ENCODE results near the gene ST7. TPM values are rescaled to one million over a fixed set of nuclear protein-coding genes. Genes with fewer than 3 reads are reported as not detected.

The ST7 gene
- polyA plus RNA-seq, 1 donor from 2014 or later = 76.8 TPM

- Histone ChIP-seq H3K27me3 (ENCODE audit: insufficient read depth, low read depth, low read length) (no peaks in the 10 kb centered on the region), H3K9me3 (ENCODE audit: low read length) (no peaks in the 10 kb centered on the region), H2AFZ (ENCODE audit: low read depth, low read length) (no peak overlapping the region), H3K27ac (ENCODE audit: low read length) (no peak overlapping the region), H3K4me2 (ENCODE audit: low read length) (no peak overlapping the region), H3K4me3 (ENCODE audit: low read length) (no peak overlapping the region), H3K79me2 (replicated peaks; ENCODE audit: insufficient read depth, low read length) (no peaks in the 10 kb centered on the region), H3K36me3 (ENCODE audit: insufficient read depth, low read length) (no peaks in the 10 kb centered on the region), H3K9ac (ENCODE audit: low read length) (no peak overlapping the region), H4K20me1 (ENCODE audit: insufficient read depth) (no peaks in the 10 kb centered on the region), H3F3A (ENCODE audit: insufficient read depth, low read length, poor library complexity, severe bottlenecking) (no peaks in the 10 kb centered on the region), H3K9me2 (ENCODE audit: insufficient read depth, low read length) (no peaks in the 10 kb centered on the region)
- no peak for TF ChIP-seq REST (IDR thresholded peaks at IDR 0.05; ENCODE audit: borderline replicate concordance)
- TF ChIP-seq EP300 (conservative IDR thresholded peaks at IDR 0.05; ENCODE audit: poor library complexity, severe bottlenecking) = no peak
- TF ChIP-seq CTCF (IDR thresholded peaks at IDR 0.05; ENCODE audit: poor library complexity, severe bottlenecking) = no peak
- no peak for TF ChIP-seq POLR2AphosphoS5 (IDR thresholded peaks at IDR 0.05)
- TF ChIP-seq TAF1 (IDR thresholded peaks at IDR 0.05; ENCODE audit: low read depth) = no peak
- TF ChIP-seq SMC3 (conservative IDR thresholded peaks at IDR 0.05; ENCODE audit: poor library complexity) = no peak
- no peak for TF ChIP-seq MXI1 (conservative IDR thresholded peaks at IDR 0.05; ENCODE audit: poor library complexity, severe bottlenecking)
- TF ChIP-seq EZH2 (IDR thresholded peaks at IDR 0.05; ENCODE audit: borderline replicate concordance, insufficient read depth, low read length, poor library complexity, severe bottlenecking) = no peak
- no peak for TF ChIP-seq RAD21 (conservative IDR thresholded peaks at IDR 0.05)
Observed at GRCh38 chr7:117251687-117252086, 298.4 kb downstream of the ST7 start.

- no peaks in the 10 kb centered on the region for H4K20me1 ChIP-seq (ENCODE audit: insufficient read depth)
- no peak overlapping the region for H3K27ac ChIP-seq (ENCODE audit: low read length)
- no peak for TF ChIP-seq REST (IDR thresholded peaks at IDR 0.05; ENCODE audit: borderline replicate concordance)
- TF ChIP-seq POLR2AphosphoS5 (IDR thresholded peaks at IDR 0.05) = no peak
- TF ChIP-seq EP300 (conservative IDR thresholded peaks at IDR 0.05; ENCODE audit: poor library complexity, severe bottlenecking) = no peak
- TF ChIP-seq EZH2 (IDR thresholded peaks at IDR 0.05; ENCODE audit: borderline replicate concordance, insufficient read depth, low read length, poor library complexity, severe bottlenecking) = no peak
- TF ChIP-seq TAF1 (IDR thresholded peaks at IDR 0.05; ENCODE audit: low read depth) = no peak
- TF ChIP-seq MXI1 (conservative IDR thresholded peaks at IDR 0.05; ENCODE audit: poor library complexity, severe bottlenecking) = no peak
- TF ChIP-seq SMC3 (conservative IDR thresholded peaks at IDR 0.05; ENCODE audit: poor library complexity) = no peak
- no peak for TF ChIP-seq RAD21 (conservative IDR thresholded peaks at IDR 0.05)
- no peak for TF ChIP-seq CTCF (IDR thresholded peaks at IDR 0.05; ENCODE audit: poor library complexity, severe bottlenecking)
- no peak overlapping the region for H3K4me2 ChIP-seq (ENCODE audit: low read length)
- no peak overlapping the region for H2AFZ ChIP-seq (ENCODE audit: low read depth, low read length)
- H3K79me2 ChIP-seq (replicated peaks; ENCODE audit: insufficient read depth, low read length) = no peaks in the 10 kb centered on the region
- H3K4me3 ChIP-seq (ENCODE audit: low read length) = no peak overlapping the region
- H3K36me3 ChIP-seq (ENCODE audit: insufficient read depth, low read length) = no peaks in the 10 kb centered on the region
- no peak overlapping the region for H3K9ac ChIP-seq (ENCODE audit: low read length)
- no peaks in the 10 kb centered on the region for H3K9me3 ChIP-seq (ENCODE audit: low read length)
- H3F3A ChIP-seq (ENCODE audit: insufficient read depth, low read length, poor library complexity, severe bottlenecking) = no peaks in the 10 kb centered on the region
- H3K27me3 ChIP-seq (ENCODE audit: insufficient read depth, low read depth, low read length) = no peaks in the 10 kb centered on the region
- no peaks in the 10 kb centered on the region for H3K9me2 ChIP-seq (ENCODE audit: insufficient read depth, low read length)
Observed at GRCh38 chr7:117259615-117260014, 306.3 kb downstream of the ST7 start.
